GM12875 (cell line): ENCODE data around the gene BCAS3.

Experiments
- H3K4me3 ChIP-seq: one replicate; pipeline ENCODE4 v1.5.1; 2011; ENCODE audit warnings: low read depth, low read length, control low read depth
- CTCF ChIP-seq: IDR thresholded peaks from 2 replicates; pipeline ENCODE4 v1.5.1; 2011; ENCODE audit warnings: low read depth, mild to moderate bottlenecking, control low read depth, inconsistent platforms, low read length, moderate library complexity, borderline replicate concordance; ENCODE audit not compliant: insufficient read depth

Gene BCAS3

DNA sequence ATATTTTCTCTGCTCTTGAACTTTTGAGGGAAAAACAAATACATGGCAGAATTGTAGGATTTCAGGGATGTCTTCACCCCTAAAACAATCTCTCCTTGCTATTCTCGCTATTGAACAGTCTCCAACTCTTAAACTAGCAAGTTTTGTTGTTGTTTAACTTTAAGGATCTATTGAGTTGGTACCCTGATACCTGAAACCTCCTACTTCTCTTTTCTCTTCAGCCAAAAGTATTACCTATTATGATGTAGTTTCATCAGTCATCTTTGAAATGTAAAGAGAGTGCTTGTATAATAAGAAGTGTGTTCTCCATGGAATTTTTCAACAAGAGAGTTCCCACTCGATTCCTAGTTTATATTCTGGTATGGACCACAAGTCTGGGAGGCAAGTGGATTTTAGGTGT, 510.4 kb downstream of the BCAS3 start:
- no peak for TF ChIP-seq CTCF
- H3K4me3 ChIP-seq, result no peak overlapping the region

GRCh38 chr17:61189968-61190367, 512.3 kb downstream of the BCAS3 start:
- TF ChIP-seq CTCF, result no peak
- no peak overlapping the region for H3K4me3 ChIP-seq

DNA sequence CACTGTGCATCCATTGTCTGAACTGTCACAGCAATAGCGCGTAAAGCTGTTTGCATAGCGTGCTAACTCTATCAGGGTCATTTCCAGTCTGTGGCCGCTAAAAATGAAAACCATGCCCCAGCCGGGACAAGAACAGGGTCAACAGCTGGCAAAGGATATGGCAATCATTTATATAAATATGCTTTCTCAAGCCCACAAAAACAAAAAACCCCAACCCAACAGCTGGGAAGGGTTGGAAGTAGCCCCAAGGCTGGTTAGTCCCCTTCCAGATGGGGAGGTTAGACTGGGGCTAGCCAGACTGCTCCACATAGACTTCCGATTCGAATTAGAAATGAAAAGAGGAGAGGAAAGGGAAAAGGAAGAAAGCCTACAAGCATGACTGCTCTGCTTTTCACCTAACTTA, 518.7 kb downstream of the BCAS3 start:
- no peak for TF ChIP-seq CTCF
- H3K4me3 ChIP-seq, result no peak overlapping the region

- no peak for TF ChIP-seq CTCF
- no peak overlapping the region for H3K4me3 ChIP-seq
Observed at GRCh38 chr17:61196799-61197198, 519.1 kb downstream of the BCAS3 start.

DNA sequence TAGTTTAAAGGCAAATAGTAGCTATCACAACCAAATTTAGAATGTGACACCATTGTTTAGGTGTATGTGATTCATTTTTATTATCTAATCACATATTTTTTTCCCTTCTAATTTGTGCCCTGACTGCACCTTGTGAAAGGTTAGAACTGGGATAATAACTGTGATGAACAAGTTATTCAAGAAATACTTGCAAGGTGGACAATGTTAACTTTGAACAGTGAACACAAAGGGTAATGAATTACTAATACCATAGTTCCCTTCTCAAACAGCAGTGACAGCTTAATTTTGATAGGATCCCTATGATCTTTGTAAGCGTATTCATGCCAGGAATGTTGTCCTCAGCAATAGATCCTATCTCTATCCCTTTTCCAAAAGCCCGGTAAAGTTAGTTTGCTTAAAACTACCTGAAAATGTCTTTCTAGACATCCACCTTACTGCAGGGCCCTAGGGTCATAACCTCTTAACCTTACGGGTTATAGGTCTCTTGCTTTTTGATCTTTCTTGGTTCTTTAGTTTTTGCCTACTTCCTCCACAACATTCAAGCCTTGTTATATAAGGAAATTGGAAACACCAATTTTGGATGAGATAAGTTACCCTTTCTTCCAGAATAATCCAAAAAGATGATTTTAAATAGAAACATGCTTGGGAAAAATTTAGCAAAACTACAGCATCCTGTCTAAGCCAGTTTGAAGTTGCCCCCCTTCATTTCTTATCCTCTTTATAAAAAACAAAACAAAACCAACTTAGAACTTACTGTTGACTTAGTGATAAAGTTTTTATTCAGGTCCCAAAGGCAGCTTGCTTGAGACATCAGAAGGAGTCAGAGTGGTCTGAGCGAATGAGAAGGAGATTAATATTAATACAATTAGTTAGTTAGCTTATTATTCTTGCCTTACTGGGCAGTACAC, 522.0 kb downstream of the BCAS3 start:
- no peak for TF ChIP-seq CTCF
- H3K4me3 ChIP-seq, result no peak overlapping the region

- no peak overlapping the region for H3K4me3 ChIP-seq
- TF ChIP-seq CTCF, result no peak
Observed at GRCh38 chr17:61200339-61200715, 522.7 kb downstream of the BCAS3 start.

- H3K4me3 ChIP-seq, result no peak overlapping the region
- no peak for TF ChIP-seq CTCF
Observed at GRCh38 chr17:61201211-61201610, 523.6 kb downstream of the BCAS3 start.
